H1 (cell line): ENCODE data around the gene ENAH. TPM values are rescaled to one million over a fixed set of nuclear protein-coding genes. Genes with fewer than 3 reads are reported as not detected.

Source experiments
- EZH2 ChIP-seq: fragments of 200-600 bp; sonication (generic); IDR thresholded peaks from 2 replicates; pipeline ENCODE4 v1.7.1; 2012; ENCODE audit warnings: low read depth, mild to moderate bottlenecking, moderate library complexity, low read length, inconsistent platforms; ENCODE audit not compliant: severe bottlenecking
- HDAC2 ChIP-seq, 2 experiments: fragments of 300-600 bp in 1 of 2; sonication (generic) in 1 of 2; IDR thresholded peaks; 2 replicates each; pipeline ENCODE4 v1.6.1; 2011 to 2012; ENCODE audit warnings: low read depth in 2 of 2, low read length in 2 of 2, mild to moderate bottlenecking in 2 of 2, moderate library complexity in 2 of 2, borderline replicate concordance in 1 of 2, inconsistent platforms in 1 of 2
- NRF1 ChIP-seq: IDR thresholded peaks from 2 replicates; pipeline ENCODE4 v1.6.1; 2011; ENCODE audit warnings: mild to moderate bottlenecking, low read depth, low read length, improper control_type of control experiment
- RBBP5 ChIP-seq: IDR thresholded peaks from 2 replicates; pipeline ENCODE4 v1.7.1; 2012; ENCODE audit warnings: low read depth, mild to moderate bottlenecking, inconsistent platforms, low read length, moderate library complexity, borderline replicate concordance
- polyA plus RNA-seq, 7 experiments: library from polyadenylated mRNA; depleted of rRNA in 3 of 7; stranded (reverse) in 5 of 7; unstranded in 2 of 7; fragments of >200 nt in 5 of 7; fragments of 200-250 nt in 2 of 7; gene quantifications; 1 replicate in 5 of 7; 2 replicates in 1 of 7; 4 replicates in 1 of 7; pipeline versions ENCODE4 v1.2.1 to v1.2.3, GENCODE V29; 2011 to 2013; ENCODE audit warnings: missing spikeins in 2 of 7, mixed read lengths in 2 of 7
- total RNA-seq: library from RNA; stranded (reverse); fragmentation: NEBNext Ultra II Directional; extraction: Animal tissue kit (Norgen Biotek cat#: 25700); gene quantifications from 2 replicates; pipeline ENCODE4 v1.2.1, GENCODE V29; 2021

ENAH gene
- total and polyA plus RNA-seq, 2 of the 8 experiments (the other 6 are each of a cell fraction or from before 2014, with no cell fraction given): 39.1 to 335 TPM

GRCh38 chr1:225592362-225593025 lies 60.4 kb downstream of the ENAH start (continued):
- TF ChIP-seq NRF1 (no peak), RBBP5 (no peak), HDAC2 (IDR thresholded peaks at IDR 0.05; ENCODE audit: borderline replicate concordance in 1 of 2, low read depth in 2 of 2, low read length in 2 of 2) (no peak), EZH2 (no peak)
